ENCODE data around the gene SBK2. TPM values are rescaled to one million over a fixed set of nuclear protein-coding genes. Genes with fewer than 3 reads are reported as not detected.

Gene SBK2
- total and polyA plus RNA-seq, 9 of the 15 experiments (the other 6 are each of a cell fraction or from before 2014, with no cell fraction given), result not detected

- no peak for TF ChIP-seq TCF3 (CRISPR knock-in tag; IDR thresholded peaks at IDR 0.05)
- no peak for TF ChIP-seq PRPF4 (IDR thresholded peaks at IDR 0.05; ENCODE audit: insufficient read depth, low read depth, low read length, poor library complexity, severe bottlenecking)
- no peak for TF ChIP-seq ZNF175 (CRISPR knock-in tag; IDR thresholded peaks at IDR 0.05; ENCODE audit: low read depth)
- no peak for TF ChIP-seq PATZ1 (CRISPR knock-in tag; IDR thresholded peaks at IDR 0.05; ENCODE audit: borderline replicate concordance)
- TF ChIP-seq RERE (CRISPR knock-in tag; IDR thresholded peaks at IDR 0.05; ENCODE audit: borderline replicate concordance), result no peak
- peak; percentile 55; the same call in 1 of the 2 replicates for TF ChIP-seq DIDO1 (tag; IDR thresholded peaks at IDR 0.05; ENCODE audit: low read depth)
- TF ChIP-seq RBM14 (IDR thresholded peaks at IDR 0.05; ENCODE audit: borderline replicate concordance, insufficient read depth, low read depth, low read length), result no peak
- no peak for TF ChIP-seq ZNF133 (CRISPR knock-in tag; IDR thresholded peaks at IDR 0.05)
- no peak for TF ChIP-seq TCF15 (CRISPR knock-in tag; IDR thresholded peaks at IDR 0.05)
- TF ChIP-seq ELF4 (CRISPR knock-in tag; IDR thresholded peaks at IDR 0.05), result no peak
- TF ChIP-seq ZBTB5 (IDR thresholded peaks at IDR 0.05), result no peak
- TF ChIP-seq HMBOX1 (IDR thresholded peaks at IDR 0.05), result no peak
- TF ChIP-seq ZKSCAN1 (IDR thresholded peaks at IDR 0.05; ENCODE audit: low read depth, low read length), result peak; percentile 83; the same call in 1 of the 2 replicates
- TF ChIP-seq HMGN3 (IDR thresholded peaks at IDR 0.05; ENCODE audit: borderline replicate concordance, extremely low read depth, insufficient read length, low read depth, low read length), result no peak
- TF ChIP-seq RAD51 (IDR thresholded peaks at IDR 0.05; ENCODE audit: borderline replicate concordance, low read depth), result no peak
- no peak for TF ChIP-seq E2F3 (CRISPR knock-in tag; IDR thresholded peaks at IDR 0.05)
- no peak for TF ChIP-seq ZNF12 (CRISPR knock-in tag; IDR thresholded peaks at IDR 0.05)
Measured at GRCh38 chr19:55580628-55581144, 43.8 kb upstream of the SBK2 start, which contains the start of gene ZNF579 (continued).
